DND-41 (cell line): ENCODE measurements around the gene TREM1.

Source experiments
- ATAC-seq: fragments of 200-7000 bp; cut with Tn5 transposase; 3 replicates; pipeline ENCODE4 v1.9.1; 2021; ENCODE audit warnings: low read depth; ENCODE audit not compliant: insufficient read depth
- DNase-seq: peaks from one replicate; pipeline ENCODE4 v3.0.0-alpha.2; 2020
- H2AFZ ChIP-seq: 2 replicates; pipeline ENCODE4 v1.6.0; 2012; ENCODE audit warnings: low read depth, low read length
- H3K27ac ChIP-seq: 2 replicates; pipeline ENCODE4 v1.5.1; 2012; ENCODE audit warnings: low read length, inconsistent platforms
- H3K27me3 ChIP-seq: fragments of 200-600 bp; sonication (generic); 2 replicates; pipeline ENCODE4 v1.6.0; 2012; ENCODE audit warnings: low read length, mild to moderate bottlenecking, inconsistent platforms; ENCODE audit not compliant: insufficient read depth, poor library complexity
- H3K36me3 ChIP-seq: 2 replicates; pipeline ENCODE4 v1.5.1; 2012; ENCODE audit warnings: low read length, inconsistent platforms; ENCODE audit not compliant: insufficient read depth
- H3K4me1 ChIP-seq: 2 replicates; pipeline ENCODE4 v1.5.1; 2012; ENCODE audit warnings: mild to moderate bottlenecking, low read length; ENCODE audit not compliant: insufficient read depth
- H3K4me2 ChIP-seq: 2 replicates; pipeline ENCODE4 v1.6.0; 2012; ENCODE audit warnings: mild to moderate bottlenecking, moderate library complexity, low read length, inconsistent platforms; ENCODE audit not compliant: insufficient read depth
- H3K4me3 ChIP-seq, 2 experiments: fragments of 200-600 bp in 1 of 2; shearing (Covaris generic) in 1 of 2; 2 replicates each; pipeline ENCODE4 v1.5.1; 2012 to 2016; ENCODE audit warnings: inconsistent platforms in 2 of 2, low read length in 2 of 2, mild to moderate bottlenecking in 2 of 2, low read depth in 1 of 2, moderate library complexity in 1 of 2
- H3K79me2 ChIP-seq: 2 replicates; pipeline ENCODE4 v1.6.0; 2012; ENCODE audit warnings: low read length, inconsistent platforms; ENCODE audit not compliant: insufficient read depth
- H3K9ac ChIP-seq: 2 replicates; pipeline ENCODE4 v1.6.0; 2012; ENCODE audit warnings: low read depth, mild to moderate bottlenecking, inconsistent platforms, low read length, moderate library complexity
- H3K9me3 ChIP-seq: 2 replicates; pipeline ENCODE4 v1.5.1; 2012; ENCODE audit warnings: low read length, moderate library complexity, mild to moderate bottlenecking, inconsistent platforms; ENCODE audit not compliant: insufficient read depth, severe bottlenecking
- H4K20me1 ChIP-seq: 2 replicates; pipeline ENCODE4 v1.6.0; 2012; ENCODE audit warnings: low read length; ENCODE audit not compliant: insufficient read depth
- CTCF ChIP-seq: IDR thresholded peaks from 2 replicates; pipeline ENCODE4 v1.5.1; 2012; ENCODE audit warnings: borderline replicate concordance, low read length, moderate library complexity, mild to moderate bottlenecking; ENCODE audit not compliant: poor library complexity, severe bottlenecking; ENCODE audit errors: extremely low read depth
- EZH2 ChIP-seq: IDR thresholded peaks from 3 replicates; pipeline ENCODE4 v1.6.1; 2012; ENCODE audit warnings: borderline replicate concordance, low read depth, mild to moderate bottlenecking, moderate library complexity, low read length, inconsistent platforms; ENCODE audit not compliant: severe bottlenecking

The TREM1 gene

GRCh38 chr6:41286544-41287346 lies at the start of gene TREM1:
Gene TREM1, minus strand, starts transcription at chr6:41286682. Its CDS starts 27 bp downstream, at chr6:41286655.
- no peaks in the 10 kb centered on the region for H3K27me3 ChIP-seq
- no peak within 1 kb of the TSS for H3K4me3 ChIP-seq
- TF ChIP-seq EZH2 (no peak), CTCF (no peak)
- DNase-seq (no peak), ATAC-seq (no peak)
- no peak within 1 kb of the TSS for H3K4me2 ChIP-seq
- H4K20me1 ChIP-seq = no peaks in the 10 kb centered on the region
- no peaks in the 10 kb centered on the region for H3K36me3 ChIP-seq
- H2AFZ ChIP-seq = no peak within 1 kb of the TSS
- no peak within 1 kb of the TSS for H3K9ac ChIP-seq
- no peak within 1 kb of the TSS for H3K27ac ChIP-seq
- H3K9me3 ChIP-seq = no peaks in the 10 kb centered on the region
- no peaks in the 10 kb centered on the region for H3K79me2 ChIP-seq
- no peaks in the 10 kb centered on the region for H3K4me1 ChIP-seq

GRCh38 chr6:41335943-41336342 lies 49.5 kb upstream of the TREM1 start:
- no peak for ATAC-seq
- H3K4me1 ChIP-seq = peaks cover 62% of the 10 kb centered on the region

GRCh38 chr6:41335296-41335695 lies 48.8 kb upstream of the TREM1 start, which contains the start of gene NCR2:
Gene NCR2, plus strand, starts transcription at chr6:41335608. Its CDS starts 269 bp downstream, at chr6:41335877.
- Histone ChIP-seq H3K4me2 (peak within 1 kb of the TSS; percentile 48), H3K4me3 (peak within 1 kb of the TSS in 1 of 2 experiments; percentile 35; a peak in 2 of 4 replicates), H3K9me3 (no peaks in the 10 kb centered on the region), H3K27me3 (no peaks in the 10 kb centered on the region), H3K79me2 (no peaks in the 10 kb centered on the region), H4K20me1 (no peaks in the 10 kb centered on the region), H2AFZ (no peak within 1 kb of the TSS), H3K27ac (peak within 1 kb of the TSS; percentile 83), H3K36me3 (no peaks in the 10 kb centered on the region), H3K9ac (peak within 1 kb of the TSS; percentile 32), H3K4me1 (peaks cover 62% of the 10 kb centered on the region)
- DNase-seq (peak; percentile 35), ATAC-seq (no peak)
- TF ChIP-seq EZH2 = no peak
- TF ChIP-seq CTCF = no peak

More at GRCh38 chr6:41335943-41336342, 49.5 kb upstream of the TREM1 start:
- no peak overlapping the region for H3K4me3 ChIP-seq
- no peaks in the 10 kb centered on the region for H3K36me3 ChIP-seq
- H3K27ac ChIP-seq = peak overlapping the region; percentile 83
- H3K27me3 ChIP-seq = no peaks in the 10 kb centered on the region
- no peaks in the 10 kb centered on the region for H3K9me3 ChIP-seq
- no peaks in the 10 kb centered on the region for H3K79me2 ChIP-seq
- H4K20me1 ChIP-seq = no peaks in the 10 kb centered on the region
- H3K4me2 ChIP-seq = no peak overlapping the region
- no peak overlapping the region for H2AFZ ChIP-seq
- no peak for DNase-seq
- TF ChIP-seq EZH2 = no peak
- H3K9ac ChIP-seq = no peak overlapping the region

GRCh38 chr6:41334482-41335040 lies 48.1 kb upstream of the TREM1 start:
- Histone ChIP-seq H4K20me1 (no peaks in the 10 kb centered on the region), H3K4me1 (peaks cover 62% of the 10 kb centered on the region), H3K4me2 (peak overlapping the region; percentile 48), H2AFZ (no peak overlapping the region), H3K27me3 (no peaks in the 10 kb centered on the region), H3K36me3 (no peaks in the 10 kb centered on the region), H3K9ac (peak overlapping the region; percentile 32), H3K27ac (peak overlapping the region; percentile 83), H3K9me3 (no peaks in the 10 kb centered on the region), H3K4me3 (peak overlapping the region in 1 of 2 experiments; percentile 35; a peak in 2 of 4 replicates), H3K79me2 (no peaks in the 10 kb centered on the region)
- TF ChIP-seq CTCF (peak; percentile 57), EZH2 (no peak)
- ATAC-seq = no peak
- DNase-seq = peak; percentile 51
